Measurements from ENCODE around the gene PRXL2B.
"Not testable (repeated sequence)": the region's sequence is repeated elsewhere in the genome, so short reads cannot be mapped to it uniquely, and the experiment has no call there.

The PRXL2B gene

DNA sequence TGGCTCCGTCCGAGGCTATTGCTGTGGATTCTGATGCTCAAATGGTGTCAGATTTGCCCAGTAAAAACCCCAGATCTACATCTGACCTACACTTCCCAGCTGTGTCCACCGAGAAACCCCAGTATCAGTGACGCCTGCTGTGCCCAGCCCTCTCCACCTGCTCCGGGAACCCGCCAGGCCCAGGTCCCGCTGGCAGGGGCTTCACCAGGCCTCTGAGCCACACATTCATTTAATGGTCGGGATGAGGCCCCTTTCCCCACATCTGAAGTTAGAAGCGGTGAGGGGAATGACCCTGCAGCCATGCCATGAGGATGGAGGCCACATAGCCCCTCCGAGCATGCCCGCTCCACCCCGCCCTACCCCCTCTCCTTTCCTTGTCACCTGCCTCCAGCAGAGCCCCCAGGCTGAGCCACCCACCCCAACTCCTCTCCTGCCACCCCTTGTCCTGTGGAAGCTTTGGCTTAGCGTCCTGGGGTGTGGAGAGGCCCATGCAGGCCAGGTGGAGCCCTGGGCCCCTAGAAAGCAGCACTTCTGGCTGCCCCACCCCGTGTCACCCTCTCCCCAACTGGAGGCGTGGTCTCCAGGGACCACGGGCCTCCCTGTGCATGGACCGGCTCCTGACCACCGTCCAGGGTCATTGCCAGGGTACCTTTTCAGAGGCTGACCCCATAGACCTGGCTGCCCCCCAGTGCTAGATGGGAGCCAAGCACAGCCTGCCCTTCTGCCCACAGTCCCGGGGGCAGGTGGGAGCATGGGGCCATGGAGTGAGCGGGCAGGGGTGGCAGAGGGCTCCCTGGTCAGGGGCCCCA is 22.4 kb upstream of the PRXL2B start:
- DNase-seq, result no peak

DNA sequence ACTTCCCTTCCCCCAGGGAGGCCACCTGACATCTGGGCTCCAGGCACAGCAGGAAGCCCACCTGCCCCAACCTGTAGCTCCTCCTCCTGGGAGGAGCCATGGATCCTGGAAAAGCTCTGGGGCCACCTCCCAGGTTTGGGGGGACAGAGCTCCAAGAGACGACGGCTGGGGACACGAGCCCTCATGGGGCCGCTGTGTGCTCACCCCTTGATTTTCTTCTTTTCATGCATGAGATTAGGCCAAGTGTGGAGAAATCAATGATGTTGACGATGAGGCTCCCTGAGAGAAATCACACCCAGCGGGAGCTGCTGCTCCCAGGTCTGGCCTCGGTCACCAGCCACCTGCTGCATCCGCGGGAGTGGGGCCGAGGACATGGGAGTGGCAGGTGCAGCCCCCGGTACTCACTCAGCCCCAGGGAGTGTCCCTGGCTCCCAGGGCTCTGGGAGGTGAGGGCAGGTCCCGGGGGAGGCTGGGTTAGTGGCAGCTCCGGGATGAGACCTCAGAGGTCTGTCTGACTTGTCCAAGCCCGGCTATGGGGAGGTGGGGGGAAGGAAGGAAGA is 21.7 kb upstream of the PRXL2B start:
- no peak for DNase-seq

DNA sequence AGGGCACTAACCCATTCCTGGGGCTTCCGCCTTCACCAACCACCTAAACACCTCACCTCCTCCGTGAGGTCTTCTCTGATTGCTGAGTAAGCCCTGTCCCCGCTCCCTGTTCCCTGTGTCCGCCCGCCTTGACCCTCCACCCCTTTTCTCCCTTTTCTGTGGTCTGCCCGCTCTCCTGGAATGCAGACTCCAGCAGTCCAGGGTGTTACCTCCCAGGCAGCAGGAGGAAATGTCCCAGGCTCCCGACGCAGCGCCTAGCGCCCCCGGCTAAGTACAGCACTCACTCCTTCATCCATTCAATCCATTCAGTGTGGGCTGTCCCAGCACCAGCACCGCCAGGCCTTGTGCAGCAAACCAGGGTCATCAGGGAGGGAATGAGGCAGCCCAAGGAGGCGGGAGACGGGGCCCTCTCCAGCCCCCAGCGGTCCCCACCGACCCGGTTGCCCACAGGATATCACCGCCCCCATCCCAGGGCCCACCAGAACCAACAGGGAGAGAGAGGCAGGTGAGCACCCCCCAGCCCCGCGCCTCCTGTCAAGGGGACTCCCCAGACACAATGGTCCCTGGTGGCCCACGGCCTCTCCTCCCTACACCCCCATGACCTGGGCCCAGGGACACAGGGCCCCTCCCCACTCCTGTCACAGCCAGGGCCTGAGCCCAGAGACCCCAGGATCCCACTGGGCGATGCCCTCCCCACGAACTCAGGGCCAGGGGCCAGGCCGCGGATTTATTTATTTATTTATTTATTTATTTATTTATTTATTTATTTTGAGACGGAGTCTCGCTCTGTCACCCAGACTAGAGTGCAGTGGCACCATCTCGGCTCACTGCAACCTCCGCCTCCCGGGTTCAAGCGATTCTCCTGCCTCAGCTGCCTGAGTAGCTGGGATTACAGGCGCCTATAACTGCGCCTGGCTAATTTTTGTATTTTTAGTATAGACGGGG is 20.2 kb upstream of the PRXL2B start:
- DNase-seq, result no peak

DNA sequence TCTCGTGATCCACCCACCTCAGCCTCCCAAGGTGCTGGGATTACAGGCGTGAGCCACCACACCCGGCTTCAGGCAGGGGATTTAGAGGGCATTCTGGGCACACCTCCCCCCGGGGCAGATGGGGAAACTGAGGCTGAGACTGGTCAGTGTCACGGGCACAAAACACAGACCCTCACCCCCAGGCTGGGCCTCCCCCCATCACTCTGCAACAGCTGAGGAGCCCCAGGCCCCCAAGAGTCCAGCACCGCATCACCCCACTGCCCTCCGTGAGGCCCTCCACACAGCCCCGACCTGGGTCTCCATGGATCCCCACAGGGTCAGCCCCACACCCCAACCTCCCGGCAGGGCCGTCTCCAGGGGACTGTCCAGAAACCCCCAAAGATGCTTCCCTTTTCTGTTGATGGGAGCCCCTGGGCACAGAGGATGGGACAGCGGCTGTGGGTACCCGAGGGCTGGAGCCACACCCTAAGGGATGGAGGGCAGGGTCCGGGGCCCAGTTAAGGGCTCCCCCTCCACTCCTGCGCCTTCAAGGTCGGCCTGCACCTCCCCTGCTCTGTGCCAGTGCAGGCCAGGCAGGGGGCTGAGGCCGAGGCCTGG is 19.4 kb upstream of the PRXL2B start:
- no peak for DNase-seq

DNA sequence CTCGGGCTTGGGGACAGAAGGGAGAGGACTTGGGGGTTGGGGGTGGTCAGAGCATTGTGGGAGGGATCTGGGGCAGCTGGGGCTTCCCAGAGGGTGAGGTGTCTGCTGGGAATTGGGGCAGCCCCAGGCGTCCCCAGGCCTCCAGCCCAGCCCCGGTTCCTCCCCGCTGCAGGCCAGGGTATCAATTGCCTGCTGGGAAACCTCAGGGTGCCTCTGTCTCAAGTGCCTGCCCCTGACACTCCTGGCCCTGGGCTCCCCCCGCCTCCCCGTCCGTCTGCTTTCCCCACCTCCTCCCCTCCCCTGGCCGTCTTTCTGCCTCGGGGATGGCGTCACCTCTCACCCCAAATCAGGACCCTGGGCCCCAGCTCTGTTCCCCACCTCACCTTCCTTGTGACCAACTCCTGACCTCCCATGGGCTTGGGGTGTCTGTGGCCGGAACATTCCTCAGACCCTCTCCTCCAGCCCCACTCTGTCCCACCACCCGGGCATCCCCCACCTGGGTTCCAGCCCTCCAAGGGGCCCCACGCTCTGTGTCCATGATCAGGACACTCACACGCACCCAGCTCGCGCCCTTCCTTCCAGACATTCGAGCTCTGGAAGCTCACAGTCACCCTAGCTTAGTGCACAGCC is 18.3 kb upstream of the PRXL2B start:
- DNase-seq, result not testable (repeated sequence)

DNA sequence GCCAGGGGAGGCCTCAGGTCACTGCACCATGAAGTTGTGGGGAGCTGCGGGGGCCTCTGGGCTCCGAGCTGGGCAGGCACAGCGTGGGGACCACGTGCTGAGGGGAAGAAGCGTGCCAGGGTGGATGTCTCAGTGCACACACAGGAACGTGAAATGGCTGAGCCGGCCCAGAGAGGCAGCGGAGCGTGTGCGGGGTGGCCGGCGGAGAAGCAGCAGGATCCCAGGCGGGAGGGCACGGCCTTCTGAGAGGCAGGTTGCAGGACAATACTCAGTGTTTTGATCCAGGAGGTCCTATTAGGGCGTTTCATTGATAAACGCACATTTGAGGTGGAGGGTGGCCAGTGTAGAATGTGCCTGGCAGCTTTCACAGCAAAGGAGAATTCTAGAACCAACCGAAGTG is 17.5 kb upstream of the PRXL2B start:
- no peak for DNase-seq

DNA sequence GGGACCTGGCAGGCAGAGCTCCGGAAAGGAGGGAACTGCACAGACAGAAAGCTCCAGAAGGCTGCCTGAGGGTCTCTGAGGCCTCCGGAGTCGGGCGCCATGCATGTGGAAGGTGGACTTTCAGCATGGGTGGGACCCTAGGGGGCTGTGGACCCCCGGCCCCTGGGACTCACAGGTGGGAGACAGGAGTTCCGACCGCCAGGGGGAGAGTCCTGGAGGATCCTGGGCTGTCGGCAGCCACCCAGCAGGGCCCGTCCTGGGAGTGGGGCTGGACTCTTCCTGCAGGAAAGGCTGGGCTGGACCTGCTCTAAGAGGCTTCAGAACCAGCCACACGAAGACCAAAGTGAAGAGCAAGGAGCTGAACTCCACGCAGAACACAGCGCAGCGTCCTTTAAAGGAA is 16.9 kb upstream of the PRXL2B start:
- DNase-seq, result not testable (repeated sequence)

DNA sequence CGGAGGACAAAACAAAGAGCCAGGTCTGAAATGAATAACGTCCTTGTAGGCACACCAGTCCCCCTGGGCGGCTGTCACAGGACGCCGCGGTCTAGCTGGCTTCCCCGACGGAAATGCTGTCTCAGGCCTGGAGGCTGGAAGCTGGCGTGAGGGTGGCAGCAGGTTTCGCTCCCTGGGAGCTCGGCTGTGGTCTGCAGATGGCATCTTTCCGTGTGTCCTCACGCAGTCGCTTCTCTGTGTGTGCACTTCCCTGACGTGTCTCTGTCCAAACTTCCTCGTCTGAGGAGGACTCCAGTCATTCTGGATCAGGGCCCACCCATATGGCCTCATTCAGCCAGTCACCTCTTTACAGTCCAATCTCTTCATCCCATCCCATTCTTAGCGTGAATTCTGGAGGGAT is 16.2 kb upstream of the PRXL2B start:
- DNase-seq, result no peak

DNA sequence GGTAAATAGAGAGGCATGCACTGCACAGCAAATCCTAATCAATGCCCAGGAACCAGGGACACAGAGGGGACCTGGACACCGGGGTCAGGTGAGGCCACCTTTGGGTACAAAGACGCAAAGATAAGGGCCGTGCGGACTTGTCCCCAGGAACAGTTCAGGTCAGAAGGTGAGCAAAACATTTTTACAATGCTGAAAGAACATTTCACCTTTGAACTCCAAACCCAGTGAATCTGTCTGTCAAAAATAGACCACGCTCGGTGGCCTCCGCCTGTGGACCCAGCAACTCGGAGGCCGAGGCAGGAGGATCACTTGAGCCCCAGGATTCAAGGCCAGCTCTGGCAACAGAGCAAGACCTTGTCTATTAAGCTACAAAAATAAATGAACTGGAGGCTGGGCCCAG is 15.2 kb upstream of the PRXL2B start:
- DNase-seq, result no peak

DNA sequence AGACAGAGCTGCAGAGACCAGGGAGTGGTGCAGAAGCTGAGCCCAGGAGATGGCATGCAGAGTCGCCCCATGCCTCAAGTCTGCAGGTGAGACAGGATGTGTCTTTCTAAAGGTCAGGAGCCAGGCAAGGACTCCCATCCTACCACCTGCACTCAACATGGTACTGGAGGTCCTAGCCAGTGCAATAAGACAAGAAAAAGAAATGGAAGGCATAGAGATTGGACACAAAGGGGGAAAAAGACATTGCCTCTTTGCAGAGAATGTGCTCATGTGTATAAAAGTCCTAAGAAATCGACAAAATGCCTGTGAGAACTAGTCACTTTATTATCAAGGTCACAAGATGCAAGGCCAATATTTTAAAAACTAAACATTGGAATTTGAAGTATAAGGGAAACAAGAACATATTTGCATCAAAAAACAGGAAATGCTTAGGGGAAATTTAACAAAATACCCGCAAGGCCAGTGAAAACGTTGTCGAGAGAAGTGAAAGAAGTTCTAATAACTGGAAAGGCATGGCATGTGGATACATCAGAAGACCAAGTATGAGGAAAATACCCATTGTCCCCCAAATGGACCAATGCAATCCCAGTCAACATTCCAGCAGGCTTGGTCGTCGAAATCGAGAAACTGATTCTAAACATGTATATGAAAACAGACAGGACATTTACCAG is 13.2 kb upstream of the PRXL2B start:
- no peak for DNase-seq

DNA sequence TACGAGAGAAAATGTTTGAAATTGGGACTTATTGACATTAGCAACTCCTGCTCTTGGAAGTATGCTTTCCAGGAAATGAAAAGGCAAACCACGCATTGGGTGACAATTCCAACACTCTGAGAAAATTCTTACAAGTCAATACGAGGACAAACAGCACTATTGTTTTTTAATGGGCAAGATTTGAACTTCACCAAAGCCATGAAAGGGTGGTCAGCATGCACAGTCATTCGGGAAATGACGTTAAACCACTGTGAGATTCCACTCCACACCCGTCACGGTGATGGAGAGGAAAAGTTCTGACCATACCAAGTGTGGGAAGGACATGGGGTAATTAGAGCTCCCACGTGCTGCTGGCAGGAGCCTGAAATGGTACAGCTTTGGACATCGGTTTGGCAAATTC is 12.2 kb upstream of the PRXL2B start:
- no peak for DNase-seq

DNA sequence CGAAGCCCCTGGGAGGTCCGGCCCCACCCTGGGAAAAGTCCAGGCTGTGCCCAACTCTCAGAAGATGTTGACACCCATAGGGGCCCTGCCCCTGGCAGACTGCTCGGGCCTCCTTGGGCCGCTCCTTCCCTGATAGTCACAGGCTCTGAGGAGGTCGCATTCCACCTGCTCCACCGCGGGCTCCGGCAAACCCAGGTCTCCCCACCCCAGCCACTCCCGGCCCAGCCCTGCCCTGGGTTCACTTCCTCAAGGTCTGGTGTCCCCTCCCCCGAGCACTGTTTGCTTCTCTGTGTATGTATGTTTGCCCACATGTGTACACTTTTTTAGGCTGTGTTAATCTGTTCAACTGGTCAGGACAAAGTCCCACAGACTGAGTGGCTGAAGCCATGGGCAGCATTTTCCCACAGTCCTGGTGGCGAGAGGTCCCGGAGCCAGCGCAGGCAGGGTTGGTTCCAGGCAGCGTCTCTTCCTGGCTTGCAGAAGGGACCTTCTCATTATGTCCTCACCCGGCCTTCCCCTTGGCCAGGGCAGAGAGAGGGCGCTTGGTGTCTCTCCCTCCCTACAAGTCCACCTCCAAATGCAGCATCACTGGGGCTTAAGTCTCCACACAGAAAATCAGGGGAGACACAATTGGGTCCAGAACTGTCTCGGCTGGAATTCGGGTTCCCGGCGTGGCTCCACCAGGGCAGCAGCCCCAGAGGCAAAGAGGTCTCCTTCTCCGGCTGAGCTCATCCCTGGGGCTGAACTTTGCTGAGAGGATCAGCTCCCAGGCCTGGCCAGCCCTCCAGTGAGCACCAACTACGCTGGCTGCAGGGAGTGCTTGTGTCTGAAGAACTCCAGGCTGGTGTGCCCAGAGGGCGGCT is 10.5 kb upstream of the PRXL2B start:
- DNase-seq, result no peak

DNA sequence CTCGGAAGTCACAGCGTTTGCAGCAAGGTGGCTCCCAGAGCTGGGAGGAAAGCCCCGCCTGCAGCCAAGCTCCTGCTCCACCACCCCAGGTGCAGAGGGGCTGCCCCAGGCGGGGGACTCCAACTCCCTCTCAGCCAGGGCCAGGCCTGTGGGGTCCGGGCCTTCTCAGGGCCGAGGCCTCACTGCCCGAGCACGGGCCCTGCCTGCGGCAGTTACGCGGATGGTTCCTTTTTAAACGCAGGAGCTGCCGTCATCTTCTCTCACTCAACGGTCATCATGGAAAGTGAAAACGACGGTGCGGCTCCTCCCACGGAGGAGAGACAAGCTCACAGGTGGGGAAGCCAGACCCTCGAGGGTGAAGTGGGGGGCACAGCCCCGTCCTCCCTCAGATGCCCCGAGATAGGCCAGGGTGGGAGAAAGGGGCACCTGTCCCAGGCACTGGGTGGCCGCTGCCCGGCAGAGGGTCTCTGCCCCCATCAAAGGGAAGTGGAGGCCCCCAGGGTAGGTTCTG is 9.0 kb upstream of the PRXL2B start:
- DNase-seq, result peak in 3 of 5 donors; percentile 38 to 72 (median 48)

DNA sequence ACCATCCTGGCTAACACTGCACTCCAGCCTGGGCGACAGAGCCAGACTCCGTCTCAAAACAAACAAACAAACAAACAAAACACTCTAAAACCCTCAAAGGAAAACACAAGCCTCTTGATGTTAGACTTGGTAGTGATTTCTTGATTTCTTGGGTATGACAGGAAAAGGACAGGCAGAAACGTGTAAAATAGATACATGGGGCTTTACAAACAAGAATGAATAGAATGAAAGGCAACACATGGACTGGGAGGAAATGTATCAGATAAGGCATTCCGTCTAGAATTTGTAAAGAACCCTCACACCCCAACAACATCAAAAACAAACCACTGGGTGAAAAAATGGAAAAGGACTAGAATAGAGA is 7.8 kb upstream of the PRXL2B start:
- DNase-seq, result peak in 1 of 5 donors; percentile 17

DNA sequence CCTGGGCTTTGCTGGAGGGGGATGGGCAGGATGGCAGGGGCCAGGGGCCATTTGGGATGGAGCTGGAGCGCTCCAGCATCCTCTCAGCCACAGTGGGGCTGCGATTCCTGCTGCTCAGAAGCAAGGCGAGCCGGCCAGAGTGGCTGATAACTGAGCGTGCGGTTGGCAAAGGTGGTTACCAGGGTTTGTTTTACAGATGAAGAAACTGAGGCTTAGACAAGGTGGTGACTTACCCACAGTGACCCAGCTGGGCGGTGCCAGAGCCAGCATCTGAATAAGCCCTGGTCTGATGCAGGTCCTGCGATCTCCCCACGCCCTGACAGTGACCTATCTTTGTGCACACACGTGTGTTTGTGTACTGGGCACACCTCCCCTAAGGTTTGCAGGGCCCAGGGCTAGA is 5.9 kb upstream of the PRXL2B start:
- no peak for DNase-seq

DNA sequence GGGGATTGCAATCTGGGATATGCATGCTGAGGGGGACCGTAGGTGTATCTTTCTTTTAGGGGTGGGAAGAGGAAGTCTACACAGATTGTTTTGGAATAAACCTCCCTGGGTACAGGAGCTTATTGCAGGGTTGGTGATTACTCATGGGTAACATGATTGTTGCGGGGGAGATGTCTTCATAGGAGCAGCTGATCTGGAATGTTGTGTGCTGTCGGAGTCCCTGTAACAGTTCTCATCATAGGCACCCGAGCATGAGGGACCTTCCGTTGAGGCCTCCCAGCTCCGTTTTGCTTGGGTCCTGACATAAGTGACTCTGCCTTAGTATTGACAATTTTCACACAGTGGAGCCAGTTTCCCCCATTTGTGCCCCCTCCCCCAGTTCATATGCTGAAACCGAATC is 4.2 kb upstream of the PRXL2B start:
- no peak for DNase-seq

DNA sequence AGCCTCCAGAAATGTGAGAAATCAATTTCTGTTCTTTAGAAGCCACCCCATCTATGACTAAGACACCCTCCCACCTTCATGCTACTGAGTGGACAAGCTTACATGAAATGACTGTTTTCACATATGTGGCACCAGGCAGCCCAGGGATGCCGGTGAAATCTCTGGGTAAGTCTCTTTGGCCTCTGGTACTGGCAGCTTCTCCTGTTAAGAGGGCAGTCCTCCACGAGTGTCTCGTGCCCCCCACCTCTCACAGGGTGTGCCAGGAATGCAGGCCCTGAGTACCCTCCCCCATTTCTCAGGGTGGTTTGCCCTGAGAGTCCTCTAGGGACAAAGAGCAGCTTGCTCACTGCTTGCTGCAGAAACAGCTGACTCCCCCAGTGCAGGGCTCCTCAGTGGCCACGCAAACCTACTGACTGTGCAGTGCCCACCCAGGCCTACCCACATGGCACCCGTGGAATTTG is 3.2 kb upstream of the PRXL2B start:
- DNase-seq, result no peak

DNA sequence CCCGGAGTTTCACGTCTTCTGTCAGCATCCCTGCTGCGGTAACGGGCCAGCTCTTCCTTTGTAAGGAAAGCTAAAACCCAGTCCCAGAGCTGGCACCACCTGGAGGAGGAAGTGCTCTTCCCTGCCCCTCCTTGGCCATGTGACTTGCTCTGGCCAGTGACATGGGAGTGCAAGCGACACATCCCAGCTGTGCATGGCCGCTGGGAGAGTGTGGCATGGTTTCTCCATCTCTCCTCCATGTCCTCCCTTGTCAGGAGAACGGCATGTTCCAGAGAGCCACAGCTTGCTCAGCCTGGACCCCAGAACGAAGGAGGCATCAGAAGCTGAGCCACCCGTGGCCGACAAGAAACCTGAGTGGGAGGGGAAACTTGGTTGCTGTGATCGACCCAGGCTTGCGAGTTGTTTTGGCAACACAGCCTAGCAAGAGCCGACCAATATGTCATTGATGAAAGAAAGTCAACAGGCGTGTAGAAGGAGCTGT is 2.7 kb upstream of the PRXL2B start:
- DNase-seq, result peak in 3 of 5 donors; percentile 14 to 41 (median 35)

DNA sequence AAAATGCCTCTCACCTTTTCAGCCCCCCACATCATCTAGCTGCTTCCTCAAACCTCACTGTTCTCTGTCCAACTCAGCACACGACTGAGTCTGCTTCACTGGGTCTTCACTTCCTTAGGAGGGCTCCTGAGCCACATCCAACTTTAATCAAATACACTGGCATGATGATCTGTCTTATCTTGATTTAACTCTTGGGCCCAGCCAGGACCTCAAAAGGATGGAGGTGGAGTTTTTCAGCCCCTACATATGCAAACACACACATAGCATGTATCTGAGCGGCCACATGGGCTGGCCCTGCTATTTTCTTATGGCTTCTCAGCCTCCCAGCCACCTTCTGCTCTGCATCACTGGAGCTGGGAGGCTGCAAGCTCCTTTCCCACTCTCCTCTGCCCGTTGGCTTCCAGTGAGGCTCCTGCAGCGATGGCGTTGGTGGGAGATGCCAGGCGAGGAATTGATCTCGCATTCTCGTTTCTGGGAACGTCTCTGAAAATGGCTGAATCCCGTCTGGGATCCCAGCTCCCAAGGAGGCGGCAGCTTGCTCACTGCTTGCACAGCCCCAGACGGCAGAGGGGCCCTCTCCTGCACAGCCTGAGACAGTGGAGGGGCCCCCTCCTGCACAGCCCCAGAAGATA is 1.8 kb upstream of the PRXL2B start:
- DNase-seq, result no peak
